LNCAP (cell line): Measurements from ENCODE around the gene G6PD.
A peak's percentile ranks its signal among the peaks of the same experiment; 100 is the strongest.

ENCODE experiments used
- TF ChIP-seq, protein P1 (sequence below): fragments of 450-650 bp; IDR thresholded peaks from 2 replicates; pipeline ENCODE4 v1.5.1; 2017; ENCODE audit warnings: mild to moderate bottlenecking

The G6PD gene

DNA sequence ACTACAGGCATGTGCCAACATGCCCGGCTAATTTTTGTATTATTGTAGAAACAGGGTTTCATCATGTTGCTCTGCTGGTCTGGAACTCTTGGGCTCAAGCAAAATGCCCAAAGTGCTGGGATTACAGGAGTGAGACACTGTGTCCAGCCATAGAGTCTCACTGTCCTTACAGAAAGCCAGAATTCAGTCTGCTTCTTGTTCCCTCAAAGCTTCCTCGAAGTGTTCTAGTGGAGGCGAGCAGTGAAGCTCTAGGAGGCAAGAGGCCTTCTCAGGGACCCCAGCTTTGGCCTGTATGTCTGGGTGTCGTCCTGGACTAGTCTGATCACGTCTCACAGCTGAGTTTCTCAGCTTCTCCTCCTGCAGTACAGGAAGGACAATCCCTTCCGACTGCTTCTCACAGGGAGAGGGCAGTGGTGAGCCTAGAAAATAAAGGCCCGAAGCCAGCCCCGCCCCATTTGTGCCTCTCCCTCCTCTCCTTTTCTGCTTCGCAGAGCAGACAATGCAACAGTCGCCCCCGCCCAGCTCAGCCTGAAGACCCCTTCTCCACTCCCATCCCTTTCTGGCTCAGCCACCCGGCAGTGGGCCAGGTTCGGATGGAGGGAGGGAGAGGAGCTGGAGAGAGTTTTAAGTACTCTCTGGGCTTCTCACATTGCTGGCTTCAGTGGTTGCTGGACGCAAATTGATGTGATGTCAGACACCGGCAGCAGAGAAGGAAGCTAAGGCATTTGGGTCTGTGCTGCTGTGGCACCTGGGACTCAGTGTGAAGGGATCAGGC, 19.6 kb downstream of the G6PD start:
- TF ChIP-seq, protein P1, sequence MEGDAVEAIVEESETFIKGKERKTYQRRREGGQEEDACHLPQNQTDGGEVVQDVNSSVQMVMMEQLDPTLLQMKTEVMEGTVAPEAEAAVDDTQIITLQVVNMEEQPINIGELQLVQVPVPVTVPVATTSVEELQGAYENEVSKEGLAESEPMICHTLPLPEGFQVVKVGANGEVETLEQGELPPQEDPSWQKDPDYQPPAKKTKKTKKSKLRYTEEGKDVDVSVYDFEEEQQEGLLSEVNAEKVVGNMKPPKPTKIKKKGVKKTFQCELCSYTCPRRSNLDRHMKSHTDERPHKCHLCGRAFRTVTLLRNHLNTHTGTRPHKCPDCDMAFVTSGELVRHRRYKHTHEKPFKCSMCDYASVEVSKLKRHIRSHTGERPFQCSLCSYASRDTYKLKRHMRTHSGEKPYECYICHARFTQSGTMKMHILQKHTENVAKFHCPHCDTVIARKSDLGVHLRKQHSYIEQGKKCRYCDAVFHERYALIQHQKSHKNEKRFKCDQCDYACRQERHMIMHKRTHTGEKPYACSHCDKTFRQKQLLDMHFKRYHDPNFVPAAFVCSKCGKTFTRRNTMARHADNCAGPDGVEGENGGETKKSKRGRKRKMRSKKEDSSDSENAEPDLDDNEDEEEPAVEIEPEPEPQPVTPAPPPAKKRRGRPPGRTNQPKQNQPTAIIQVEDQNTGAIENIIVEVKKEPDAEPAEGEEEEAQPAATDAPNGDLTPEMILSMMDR, result peak; percentile 44; the same call in 1 of the 2 replicates

GRCh38 chrX:154525606-154526490, 20.8 kb downstream of the G6PD start:
- TF ChIP-seq, protein P1, result no peak

- TF ChIP-seq, protein P1, result no peak
Measured at GRCh38 chrX:154519389-154519788, 27.3 kb downstream of the G6PD start.

GRCh38 chrX:154517101-154517781, 29.4 kb downstream of the G6PD start:
- TF ChIP-seq, protein P1, result no peak

DNA sequence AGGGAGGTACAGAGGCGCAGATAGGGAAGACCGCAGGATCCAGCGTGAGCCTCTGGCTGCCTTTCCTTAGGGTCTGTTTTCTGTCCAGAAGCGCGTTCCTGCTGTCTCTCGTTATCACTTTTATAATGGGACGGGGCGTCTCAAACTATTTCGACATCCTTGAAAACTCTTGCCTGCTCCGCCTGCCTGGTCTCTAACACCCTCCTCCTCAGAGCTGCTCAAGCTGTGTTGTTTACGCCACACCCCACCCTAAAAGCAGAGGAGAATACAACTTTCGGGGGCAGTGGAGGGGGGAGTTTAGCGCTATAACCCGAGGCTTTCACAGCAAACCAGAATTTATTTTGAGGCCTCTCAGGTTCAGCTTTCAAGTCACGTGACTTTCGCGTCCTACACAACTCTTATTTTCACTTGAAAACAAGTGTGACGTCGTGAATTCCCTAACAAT, 30.0 kb downstream of the G6PD start:
- TF ChIP-seq, protein P1, result no peak

DNA sequence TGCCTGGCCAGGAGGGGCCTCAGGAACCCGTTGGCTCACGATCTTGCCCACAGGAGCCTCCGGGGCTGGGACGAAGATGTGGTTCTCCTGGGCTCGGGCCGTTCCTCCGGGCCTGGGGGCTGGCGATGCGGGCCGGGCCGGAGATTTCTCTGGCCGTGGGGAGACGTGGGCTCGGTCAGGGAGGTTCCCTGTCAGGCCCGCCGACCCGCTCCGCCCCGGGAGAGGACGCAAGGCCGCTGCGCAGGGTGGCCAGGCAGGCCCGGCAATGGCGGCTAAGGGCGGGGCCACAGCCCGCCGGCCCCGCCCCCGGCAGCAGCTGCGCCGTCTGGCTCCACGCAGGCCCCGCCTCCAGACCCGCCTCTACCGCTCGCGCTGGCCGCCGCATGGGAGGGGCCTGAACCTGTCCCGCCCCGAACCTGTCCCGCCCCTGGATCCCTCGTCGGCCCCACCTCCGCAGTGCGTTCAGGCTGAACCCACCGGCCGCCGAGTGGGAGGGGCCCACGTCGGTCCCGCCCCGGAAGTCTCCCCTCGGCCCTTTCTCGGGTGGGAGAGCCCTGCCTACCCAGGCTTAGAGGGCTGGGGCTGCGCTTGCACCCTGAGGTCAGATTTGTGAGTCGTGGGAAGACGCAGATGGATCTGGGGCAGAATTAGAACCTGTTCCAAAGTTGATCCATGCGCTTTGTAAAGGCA, 30.5 kb downstream of the G6PD start, which contains the start of gene FAM3A:
TSS of gene FAM3A (minus strand) at position 267 of the 690 bp plus-strand sequence. CDS start 460 bp downstream, outside the sequence.
- TF ChIP-seq, protein P1, result no peak
